GM19035 (cell line): Measurements from ENCODE around the gene NOS1AP.
"Not testable (repeated sequence)": the region's sequence is repeated elsewhere in the genome, so short reads cannot be mapped to it uniquely, and the experiment has no call there.

Experiments
- ATAC-seq: cut with Tn5 transposase; IDR thresholded peaks from one replicate; pipeline ENCODE4 v1.9.1; 2021; ENCODE audit not compliant: unreplicated experiment

Gene NOS1AP

DNA sequence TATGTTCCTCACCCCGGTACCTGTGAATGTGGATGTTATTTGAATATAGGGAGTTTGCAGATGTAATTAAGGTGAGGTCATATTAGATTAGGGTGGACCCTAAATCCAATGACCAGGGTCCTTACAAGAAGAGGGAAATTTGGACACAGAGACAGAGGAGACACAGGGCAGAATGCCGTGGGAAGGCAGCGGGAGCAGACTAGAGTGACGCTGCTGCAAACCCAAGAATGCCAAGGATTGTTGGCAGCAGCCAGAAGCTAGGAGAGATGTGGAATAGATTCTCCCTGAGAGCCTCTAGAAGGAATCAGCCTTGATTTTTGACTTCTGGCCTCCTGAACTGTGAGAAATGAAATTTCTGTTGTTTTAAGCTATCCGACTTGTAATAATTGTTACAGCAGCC is 253.5 kb downstream of the NOS1AP start:
- no peak for ATAC-seq

DNA sequence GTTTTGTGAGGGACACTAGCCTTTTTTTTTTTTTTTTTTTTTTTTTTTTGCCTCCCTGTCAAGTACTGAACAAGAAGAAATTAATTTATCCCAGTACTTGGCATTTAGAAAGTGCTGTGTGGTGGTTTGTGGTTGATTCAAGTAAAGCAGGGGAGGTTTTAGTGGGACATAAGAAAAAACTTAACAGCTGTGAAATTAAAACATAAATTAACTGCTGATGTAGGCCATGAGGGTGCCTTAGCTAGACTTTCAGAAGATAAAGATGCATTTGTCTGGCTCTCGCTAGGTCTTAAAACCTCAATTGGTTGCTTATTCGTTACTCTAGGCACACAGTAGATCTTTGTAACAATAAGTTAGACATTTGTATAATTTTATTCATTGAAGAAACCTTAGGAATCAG is 254.9 kb downstream of the NOS1AP start:
- no peak for ATAC-seq

DNA sequence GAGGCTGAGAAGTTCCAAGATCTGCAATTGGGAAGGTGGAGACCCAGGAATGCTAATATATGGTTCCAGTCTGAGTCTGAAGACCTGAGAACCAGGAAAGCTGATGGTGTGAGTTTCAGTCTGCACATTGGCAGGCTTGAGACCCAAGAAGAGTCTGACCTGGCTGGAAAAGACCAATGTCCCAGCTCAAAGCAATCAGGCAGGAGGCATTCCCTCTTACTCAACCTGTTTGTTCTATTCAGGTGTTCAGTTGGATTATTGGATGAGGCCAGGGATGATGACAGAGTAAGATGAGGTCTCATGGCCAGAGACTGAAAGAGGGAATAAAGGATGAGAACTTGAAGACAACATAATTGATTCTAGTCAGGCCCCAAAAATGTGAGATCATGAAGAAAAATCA is 257.1 kb downstream of the NOS1AP start:
- no peak for ATAC-seq

DNA sequence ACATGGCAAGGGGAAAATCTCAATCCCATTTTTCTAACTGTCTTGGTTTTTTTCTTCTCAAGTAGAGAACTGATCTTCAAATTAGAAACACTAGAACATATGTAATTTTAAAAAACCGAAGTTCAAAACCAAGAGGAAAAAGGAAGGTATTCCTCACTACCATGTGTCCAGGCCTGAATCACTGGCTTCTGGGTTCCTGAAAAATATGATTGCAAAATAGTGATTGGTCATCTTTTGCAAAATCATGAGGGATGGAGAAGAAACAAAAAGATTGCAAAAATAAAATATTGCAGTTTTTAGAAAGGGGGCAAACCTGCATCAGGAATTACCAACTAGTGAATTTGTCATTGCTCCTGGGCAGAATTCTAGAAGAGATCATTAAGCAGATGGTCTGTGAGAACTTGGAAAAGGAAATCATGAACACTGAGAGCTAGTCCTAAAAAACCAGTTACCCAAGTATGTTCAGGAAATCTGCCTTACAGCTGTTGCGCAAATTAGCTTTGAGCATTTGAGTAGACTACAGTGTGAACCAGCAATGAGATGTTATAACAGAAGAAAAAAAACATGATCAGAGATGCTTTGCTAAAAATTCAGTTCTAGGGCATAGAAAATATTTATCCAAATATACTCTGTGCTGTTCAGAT is 257.8 kb downstream of the NOS1AP start:
- ATAC-seq: no peak

DNA sequence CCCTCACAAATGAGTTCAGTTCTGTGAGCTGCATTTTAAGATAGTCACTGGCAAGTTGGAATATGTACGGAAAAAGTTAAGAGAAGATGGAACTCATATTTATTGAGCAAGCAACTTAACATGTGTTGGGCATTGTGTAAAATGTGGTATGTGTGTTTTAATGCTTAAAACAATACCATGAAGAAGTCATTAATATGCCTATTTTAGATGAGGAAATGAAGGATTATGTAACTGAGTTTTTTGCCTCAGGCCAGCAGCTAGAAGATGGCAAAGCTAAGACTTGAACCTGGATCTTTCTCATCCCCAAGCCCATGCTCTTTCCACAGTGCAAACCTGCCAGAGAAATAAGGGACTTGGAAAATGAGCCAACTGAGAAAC is 258.3 kb downstream of the NOS1AP start:
- no peak for ATAC-seq

DNA sequence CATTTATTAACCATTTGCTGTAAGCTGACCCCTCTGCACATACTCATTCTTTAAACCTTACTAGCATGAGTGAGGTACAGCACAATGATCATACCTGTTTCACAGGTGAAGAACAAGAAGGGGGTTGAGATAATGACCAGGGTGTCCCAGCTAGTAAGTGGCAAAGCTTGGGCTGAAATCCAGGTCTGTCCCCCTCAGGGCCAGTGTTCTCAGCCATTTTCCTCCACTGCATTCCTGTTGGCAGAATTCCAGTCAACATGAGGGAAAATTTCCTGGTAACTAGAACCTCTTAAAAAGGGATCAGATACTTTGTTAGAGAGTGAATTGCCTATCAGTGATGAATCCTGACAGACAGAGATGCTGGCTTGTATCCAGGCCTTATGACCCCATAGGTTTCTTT is 259.0 kb downstream of the NOS1AP start:
- ATAC-seq: no peak

DNA sequence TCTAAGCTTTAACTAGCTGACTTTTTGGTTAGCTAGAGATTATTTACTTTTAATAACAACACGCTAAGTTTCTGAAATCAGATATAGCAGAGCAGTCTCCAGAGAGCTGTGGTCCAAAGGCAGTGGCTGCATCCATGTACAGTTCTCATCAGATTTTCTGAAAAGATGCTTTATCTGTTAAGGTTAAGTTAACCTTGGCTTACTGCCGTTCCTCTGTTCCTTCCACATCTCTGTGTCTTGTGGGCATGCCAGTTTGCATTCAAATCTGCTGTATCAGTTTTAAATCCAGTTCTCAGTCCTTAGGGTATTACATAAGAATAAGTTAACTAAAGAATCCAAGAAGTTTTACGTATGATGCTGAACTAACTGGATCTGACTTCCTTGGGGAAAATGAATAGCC is 260.3 kb downstream of the NOS1AP start:
- no peak for ATAC-seq

DNA sequence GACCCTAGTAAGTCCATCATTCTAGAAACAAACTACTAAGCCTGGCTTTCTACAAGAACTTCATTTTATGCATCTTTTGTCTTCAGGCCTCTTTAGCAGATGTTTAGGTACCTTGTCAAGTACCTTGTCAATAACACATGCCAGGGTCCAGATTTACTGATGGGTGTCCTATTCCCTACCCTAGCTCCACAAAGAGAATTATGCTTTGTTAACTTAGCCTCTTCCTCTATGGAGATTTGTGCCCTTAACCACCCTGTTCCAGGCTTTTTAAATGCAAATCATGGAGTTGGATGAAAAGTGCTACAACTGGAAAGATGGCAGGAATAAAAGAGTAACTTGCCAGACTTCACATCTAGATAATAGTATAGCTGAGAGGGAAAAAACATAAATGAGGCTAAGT is 264.5 kb downstream of the NOS1AP start:
- no peak for ATAC-seq

DNA sequence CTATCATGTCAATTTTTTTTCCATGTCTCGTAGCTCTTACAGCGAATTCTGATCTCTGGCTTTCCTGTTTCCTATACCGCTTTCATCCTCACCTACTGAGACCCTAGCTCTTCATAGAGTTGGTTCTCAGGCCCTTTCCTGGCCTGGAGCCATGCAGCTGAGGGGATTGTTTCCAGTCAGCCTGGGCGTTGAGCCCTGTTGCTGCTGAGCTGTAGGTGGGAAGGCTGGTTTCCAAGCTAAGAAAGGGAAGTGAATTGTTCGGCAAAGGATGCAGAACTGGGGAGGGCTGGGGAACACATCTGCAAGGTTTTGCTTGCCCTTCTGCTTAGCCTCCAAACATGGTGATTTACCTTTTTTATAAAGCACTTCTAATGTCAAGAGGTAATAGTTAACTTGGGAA is 265.6 kb downstream of the NOS1AP start:
- ATAC-seq: no peak

DNA sequence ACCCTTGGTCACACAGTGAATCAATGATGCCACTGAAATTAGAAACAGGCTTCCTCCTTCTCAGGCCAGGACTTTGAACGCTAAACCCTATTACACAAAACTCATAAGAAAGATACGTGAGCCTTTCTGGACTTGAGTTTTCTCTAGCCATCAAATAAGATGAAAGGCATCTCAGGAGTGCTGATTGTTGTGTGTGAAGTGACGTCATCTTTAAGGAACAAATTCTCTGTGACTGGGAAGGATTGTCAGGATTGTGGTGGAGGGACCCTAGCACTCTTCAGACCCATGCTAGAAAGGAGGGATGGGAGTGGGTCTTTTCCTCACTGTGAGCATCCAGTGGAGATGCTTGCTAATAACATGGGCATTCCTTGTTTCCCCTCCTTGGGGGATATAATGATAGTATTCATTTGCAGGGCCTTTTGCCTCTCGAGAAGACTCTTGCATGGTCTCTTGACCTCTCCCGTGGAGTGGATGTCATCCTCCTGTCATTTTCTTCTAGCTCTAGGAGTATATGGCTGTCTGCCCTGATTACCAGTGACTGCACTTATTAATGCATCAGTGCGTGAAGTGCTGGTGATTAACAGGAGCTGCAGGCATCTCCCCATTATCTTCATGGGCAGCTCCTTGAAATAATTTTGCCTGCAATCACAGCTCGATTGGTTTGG is 267.3 kb downstream of the NOS1AP start:
- ATAC-seq: no peak

DNA sequence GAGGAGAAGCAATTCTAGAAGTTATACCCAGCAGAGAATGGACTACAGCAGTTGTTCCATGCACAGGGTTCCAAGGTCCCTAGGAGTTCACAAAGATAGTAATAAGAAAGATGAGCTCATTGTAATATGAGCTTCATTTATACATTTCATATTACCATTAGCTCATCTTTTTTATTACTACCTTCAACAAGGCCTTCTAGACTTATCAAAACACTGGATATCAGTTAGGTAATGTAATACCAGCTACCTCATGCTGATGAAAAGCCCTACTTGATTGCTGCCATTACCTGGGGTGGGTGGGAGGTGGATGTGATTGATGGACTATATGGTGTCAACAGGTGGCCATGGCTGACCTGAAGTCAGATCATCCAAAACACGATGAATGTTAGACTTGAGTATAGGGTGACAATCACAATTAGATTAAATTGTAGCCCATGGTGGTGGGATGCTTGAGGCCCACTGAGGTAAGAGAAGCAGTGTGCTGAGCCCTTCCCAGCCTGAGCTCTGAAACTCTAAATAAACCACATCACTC is 273.0 kb downstream of the NOS1AP start:
- ATAC-seq: no peak

DNA sequence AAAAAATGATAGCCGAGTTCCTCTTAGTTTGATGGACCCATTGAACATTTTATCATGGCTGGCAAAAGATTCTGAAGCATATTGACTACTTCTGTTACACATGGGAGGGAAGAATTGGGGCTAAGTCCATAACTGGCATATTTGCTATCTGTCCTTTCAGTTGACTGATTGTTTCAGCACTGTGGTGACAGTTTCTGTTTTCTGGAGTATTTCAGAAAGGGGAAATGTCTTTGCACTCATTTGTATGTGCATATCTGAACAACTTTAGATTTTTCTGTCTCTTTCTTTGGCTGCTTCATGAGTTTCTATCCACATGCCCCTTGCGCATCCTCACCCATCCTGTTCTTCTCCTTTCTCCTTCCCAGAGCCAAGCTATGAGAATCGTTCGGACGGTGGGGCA is 274.0 kb downstream of the NOS1AP start:
- no peak for ATAC-seq

DNA sequence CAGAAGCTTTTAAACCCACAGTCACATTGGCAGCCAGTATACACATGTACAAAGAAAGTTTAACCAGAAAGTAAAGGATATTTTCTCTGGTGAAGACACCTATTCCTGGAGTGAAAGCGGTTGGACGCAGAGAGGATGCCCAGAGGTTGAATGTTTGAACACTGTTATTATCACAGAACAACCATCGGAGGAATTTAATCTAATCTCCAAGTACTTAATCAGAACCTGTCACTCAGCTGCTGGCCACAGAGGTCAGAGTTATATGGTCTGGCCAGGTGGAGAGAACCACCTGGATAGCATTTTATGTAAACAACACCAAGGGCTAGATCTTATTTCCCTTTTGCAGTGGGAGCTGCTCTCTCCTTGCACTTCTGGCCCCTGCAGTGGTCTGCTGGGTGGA is 277.8 kb downstream of the NOS1AP start:
- no peak for ATAC-seq

DNA sequence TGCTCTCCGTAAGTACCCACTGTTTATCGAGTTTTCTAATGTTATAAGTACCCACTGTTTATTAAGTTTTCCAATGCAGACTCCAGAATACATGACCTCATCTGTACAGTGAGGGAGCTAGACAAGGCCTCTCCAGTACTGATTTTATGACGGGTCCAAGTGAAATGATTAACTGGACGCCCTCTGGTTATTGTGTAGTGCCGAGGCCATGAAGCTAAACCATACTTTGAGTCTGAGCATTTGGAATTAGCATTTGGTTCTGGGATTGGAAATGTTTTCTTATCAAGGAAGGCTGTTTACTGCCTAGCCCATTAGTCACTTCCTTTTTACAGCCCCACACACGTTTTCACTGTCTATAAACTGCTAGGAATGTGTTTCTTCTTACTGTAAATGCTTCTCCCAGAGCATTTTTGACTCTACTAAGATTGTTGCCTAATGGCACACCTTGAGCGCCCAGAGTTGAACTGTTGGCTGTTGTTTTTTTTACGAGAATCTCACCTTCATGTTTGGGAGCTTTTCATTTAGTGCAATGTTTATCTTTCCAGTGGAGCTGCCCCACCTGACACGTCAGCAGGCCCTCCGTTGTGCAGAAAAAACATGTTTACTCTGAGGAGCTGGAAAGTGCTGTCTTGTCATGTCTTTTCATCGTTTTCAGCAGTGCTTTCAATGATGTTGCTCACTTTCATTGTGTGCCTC is 280.3 kb downstream of the NOS1AP start:
- no peak for ATAC-seq

DNA sequence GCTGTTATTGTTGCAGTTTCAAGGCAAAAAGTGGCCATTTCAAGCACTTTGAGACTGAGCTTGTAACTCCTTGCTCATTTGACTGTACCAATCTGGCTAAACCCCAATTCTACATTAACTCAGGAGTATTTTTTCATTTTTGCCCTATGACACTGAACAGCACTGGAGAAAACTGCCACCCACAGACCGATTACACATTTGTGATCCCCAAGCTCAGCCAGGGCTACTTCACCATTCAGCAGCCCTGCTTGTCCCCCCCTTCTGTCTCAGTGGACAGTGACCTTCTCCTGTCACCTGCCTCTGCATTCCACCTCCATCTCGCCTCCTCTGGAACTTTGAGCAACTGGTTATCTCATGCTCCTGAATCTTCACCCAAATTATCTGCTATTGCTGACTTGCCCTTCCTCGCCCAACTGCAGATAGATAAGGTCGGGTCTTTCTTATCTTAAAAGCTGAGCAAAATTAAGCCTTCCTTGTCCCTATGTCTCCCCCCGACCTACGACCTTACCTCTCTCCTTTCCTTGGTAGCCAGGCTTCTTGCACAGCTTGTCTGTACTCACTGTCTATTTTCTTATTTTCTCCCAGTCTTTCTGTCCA is 281.9 kb downstream of the NOS1AP start:
- ATAC-seq: no peak

DNA sequence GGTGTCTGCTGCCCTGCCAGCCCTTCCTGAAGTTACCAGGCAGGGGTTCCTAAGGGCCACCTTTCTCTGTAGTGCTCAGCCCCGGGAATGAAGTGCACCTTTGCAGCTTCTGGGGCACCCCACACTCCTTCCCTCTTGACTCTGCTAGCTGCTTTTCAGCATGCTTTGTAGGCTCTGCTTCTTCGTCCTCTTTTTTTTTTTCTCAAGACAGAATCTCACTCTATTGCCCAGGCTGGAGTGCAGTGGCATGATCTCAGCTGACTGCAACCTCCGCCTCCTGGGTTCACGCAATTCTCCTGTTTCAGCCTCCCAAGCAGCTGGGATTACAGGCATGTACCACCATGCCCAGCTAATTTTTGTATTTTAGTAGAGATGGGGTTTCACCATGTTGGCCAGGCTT is 282.4 kb downstream of the NOS1AP start:
- ATAC-seq: not testable (repeated sequence)

DNA sequence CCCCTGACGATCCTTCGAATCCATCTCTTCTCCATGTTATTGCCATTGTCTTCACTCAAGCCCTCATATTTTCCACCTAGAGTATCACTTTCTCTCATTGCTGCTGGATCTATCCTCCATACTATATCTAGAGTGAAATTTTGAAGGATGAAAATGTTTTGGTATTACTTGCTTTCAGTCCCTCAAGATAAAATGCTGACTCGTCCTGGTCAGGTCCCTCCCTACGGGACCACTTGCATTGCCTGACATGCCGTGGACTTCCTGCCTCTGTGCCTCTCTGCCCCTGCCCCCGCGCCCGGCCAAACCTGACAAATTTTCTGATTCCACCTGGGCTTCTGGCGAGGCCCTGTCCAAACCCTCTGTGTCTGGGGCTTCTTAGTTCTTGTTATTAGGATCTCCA is 283.6 kb downstream of the NOS1AP start:
- no peak for ATAC-seq

DNA sequence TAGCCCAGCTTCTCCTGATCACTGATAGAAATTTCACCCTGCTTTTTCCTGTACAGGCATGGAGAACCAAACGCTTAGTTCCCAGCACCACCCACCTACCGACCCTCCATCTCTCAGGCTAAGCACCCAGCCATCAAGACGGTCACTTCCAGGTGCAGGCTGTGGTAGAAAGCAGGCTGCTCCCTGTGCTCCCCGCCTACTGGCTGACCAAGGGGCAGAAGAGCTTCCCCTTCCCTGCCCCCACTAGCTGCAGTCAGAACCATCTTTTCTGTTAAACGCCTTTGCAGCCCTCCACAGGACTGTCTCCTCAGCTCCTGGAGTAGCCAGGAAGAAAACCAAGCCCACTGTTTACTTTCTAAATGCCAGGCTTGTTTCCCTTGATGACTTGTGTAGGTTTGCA is 284.2 kb downstream of the NOS1AP start:
- no peak for ATAC-seq

DNA sequence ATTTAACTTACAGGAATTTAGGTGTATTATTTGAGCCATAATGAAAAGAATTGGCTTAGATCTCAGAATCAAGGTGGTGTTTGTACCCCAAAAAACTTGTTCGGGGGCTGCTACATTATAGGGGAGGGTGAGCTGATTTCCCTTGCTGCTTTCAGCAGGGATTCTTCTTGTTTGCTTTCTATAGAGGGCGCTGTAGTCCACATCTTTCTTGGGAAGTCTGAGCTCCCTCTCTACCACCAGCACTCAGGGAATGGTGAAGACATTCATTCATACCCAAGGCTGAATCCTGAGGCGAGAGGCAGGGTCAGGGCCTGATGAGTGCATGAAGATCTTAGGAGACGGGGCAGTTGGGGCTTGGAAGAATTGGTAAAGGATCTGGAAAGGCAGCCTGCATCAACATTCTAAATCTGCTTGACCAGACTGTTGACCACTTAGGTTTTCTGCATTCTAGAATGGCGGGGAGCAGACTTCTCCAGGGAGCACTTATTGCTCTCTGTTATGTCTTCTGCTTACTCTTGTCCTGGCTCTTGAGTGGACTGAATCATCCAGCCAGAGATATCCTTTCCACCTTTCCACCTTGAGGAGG is 288.3 kb downstream of the NOS1AP start:
- no peak for ATAC-seq

DNA sequence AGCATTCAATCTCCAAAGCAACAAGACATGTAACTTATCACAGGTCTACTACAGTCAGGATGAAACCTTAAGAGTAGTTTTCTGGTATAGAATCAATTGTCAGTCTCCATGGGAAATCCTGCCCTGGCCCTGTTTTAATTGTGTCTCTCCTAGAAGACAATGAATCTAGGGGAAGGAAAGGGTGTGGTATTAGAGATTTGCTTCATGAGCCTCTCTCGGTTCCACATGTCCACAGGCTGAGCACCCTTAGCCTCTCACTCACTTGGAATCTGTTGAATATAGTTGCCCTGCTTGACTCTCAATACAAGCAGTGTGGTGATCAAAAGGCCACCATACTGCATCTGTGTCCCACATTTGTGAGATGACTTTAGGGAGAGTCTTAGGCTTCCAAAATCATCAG is 289.4 kb downstream of the NOS1AP start:
- no peak for ATAC-seq

DNA sequence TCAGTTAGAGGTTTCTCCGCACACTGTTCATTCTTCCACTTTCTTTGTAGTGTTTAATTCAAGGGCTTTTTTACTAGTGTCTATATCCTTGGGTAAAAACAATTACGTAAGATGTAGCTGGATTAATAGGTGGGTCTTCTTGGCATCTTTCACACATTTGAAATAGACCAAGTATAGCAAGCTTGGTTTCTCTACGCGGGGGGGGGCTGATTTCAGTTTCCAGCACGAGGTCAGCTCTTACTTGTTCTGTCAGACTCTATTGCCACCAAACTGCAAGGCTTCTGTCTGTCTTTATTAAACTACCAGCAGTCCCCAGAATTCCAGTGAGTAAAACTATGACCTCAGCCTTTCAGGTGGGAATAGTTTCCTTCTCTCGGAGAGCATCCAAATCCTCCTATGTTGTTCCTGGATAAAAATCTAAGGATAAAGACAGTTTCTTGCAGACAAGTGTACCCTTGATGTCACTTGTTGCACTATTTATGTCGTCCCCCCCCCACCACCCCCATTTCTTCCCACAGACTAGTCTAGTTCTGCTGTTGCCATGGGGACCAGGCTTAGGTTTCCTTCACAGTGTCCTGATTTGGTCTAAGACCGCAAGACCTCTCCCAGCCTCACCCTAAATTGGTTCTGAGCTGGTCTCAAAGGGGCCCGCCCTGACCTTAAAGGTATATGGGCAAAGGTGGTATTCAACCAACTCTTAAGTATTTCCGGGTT is 290.2 kb downstream of the NOS1AP start:
- ATAC-seq: no peak
